ENCODE results near the gene TP63. TPM values are rescaled to one million over a fixed set of nuclear protein-coding genes. Genes with fewer than 3 reads are reported as not detected.

TP63 gene
- total RNA-seq, 1 donor = 0.43 TPM

- no peak for DNase-seq (ENCODE audit: low read depth)
- no peak for TF ChIP-seq CTCF (IDR thresholded peaks at IDR 0.05; ENCODE audit: insufficient read depth, low read depth, low read length)
- H3K4me3 ChIP-seq (ENCODE audit: low read depth, low read length) = no peak overlapping the region
Observed at GRCh38 chr3:189911001-189911400, 279.8 kb downstream of the TP63 start.

GRCh38 chr3:189914799-189915198 is 283.6 kb downstream of the TP63 start:
- H3K4me3 ChIP-seq (ENCODE audit: low read depth, low read length) = no peak overlapping the region

GRCh38 chr3:189921770-189922169 is 290.6 kb downstream of the TP63 start:
- no peak for DNase-seq (ENCODE audit: low read depth)
- TF ChIP-seq CTCF (IDR thresholded peaks at IDR 0.05; ENCODE audit: insufficient read depth, low read depth, low read length) = no peak
- no peak overlapping the region for H3K4me3 ChIP-seq (ENCODE audit: low read depth, low read length)

More at GRCh38 chr3:189914799-189915198, 283.6 kb downstream of the TP63 start:
- peak; percentile 84 for DNase-seq (ENCODE audit: low read depth)
- TF ChIP-seq CTCF (IDR thresholded peaks at IDR 0.05; ENCODE audit: insufficient read depth, low read depth, low read length) = no peak

GRCh38 chr3:189927975-189928895 is 297.0 kb downstream of the TP63 start:
- no peak overlapping the region for H3K4me3 ChIP-seq (ENCODE audit: low read depth, low read length)
- TF ChIP-seq CTCF (IDR thresholded peaks at IDR 0.05; ENCODE audit: insufficient read depth, low read depth, low read length) = no peak
- no peak for DNase-seq (ENCODE audit: low read depth)

- TF ChIP-seq CTCF (IDR thresholded peaks at IDR 0.05; ENCODE audit: insufficient read depth, low read depth, low read length) = no peak
- DNase-seq (ENCODE audit: low read depth) = no peak
- no peak overlapping the region for H3K4me3 ChIP-seq (ENCODE audit: low read depth, low read length)
Observed at GRCh38 chr3:189936201-189936945, 305.2 kb downstream of the TP63 start.

- H3K4me3 ChIP-seq (ENCODE audit: low read depth, low read length) = no peak overlapping the region
- TF ChIP-seq CTCF (IDR thresholded peaks at IDR 0.05; ENCODE audit: insufficient read depth, low read depth, low read length) = no peak
- peak; percentile 79 for DNase-seq (ENCODE audit: low read depth)
Observed at GRCh38 chr3:189937302-189938127, 306.3 kb downstream of the TP63 start.

All from fibroblast of villous mesenchyme (primary cell).